ENCODE results near the gene SLC15A1.

DNA sequence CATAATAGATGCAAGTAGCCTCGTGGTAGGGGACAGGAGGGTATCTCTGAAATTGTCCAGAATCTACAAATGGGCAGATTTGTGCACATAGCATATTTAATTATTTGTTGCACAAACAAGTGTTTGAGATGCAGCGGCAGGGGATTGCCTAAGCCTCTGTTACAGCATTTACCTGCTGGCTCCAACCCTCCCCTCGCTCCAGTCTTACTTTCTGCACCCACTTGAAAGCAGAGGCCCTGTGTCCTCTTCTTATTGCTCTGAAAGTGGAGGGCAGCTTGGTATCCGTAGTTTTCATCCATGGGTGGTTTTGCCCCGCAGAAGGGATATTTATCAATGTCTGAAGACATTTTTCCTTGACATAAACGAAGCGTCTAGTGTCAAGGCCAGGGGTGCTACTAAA is 102.6 kb downstream of the SLC15A1 start:
- TF ChIP-seq CTCF (IDR thresholded peaks at IDR 0.05) (no peak), POLR2A (IDR thresholded peaks at IDR 0.05; ENCODE audit: low read length) (no peak)

Data from A549 (cell line).